ENCODE data around the gene PKHD1.

Gene PKHD1

GRCh38 chr6:51568771-51569170 is 518.6 kb downstream of the PKHD1 start:
- ATAC-seq = no peak

GRCh38 chr6:51565472-51565871 is 521.9 kb downstream of the PKHD1 start:
- Mint-ChIP-seq H3K36me3 (ENCODE audit: low read depth) (no peaks in the 10 kb centered on the region), H3K27ac (no peak overlapping the region), H3K9me3 (no peaks in the 10 kb centered on the region), H3K4me3 (no peak overlapping the region), H3K4me1 (no peaks in the 10 kb centered on the region), H3K27me3 (no peaks in the 10 kb centered on the region)
- ATAC-seq (no peak), DNase-seq (no peak)

More at GRCh38 chr6:51568771-51569170, 518.6 kb downstream of the PKHD1 start:
- H3K27me3 Mint-ChIP-seq = no peaks in the 10 kb centered on the region
- no peaks in the 10 kb centered on the region for H3K4me1 Mint-ChIP-seq
- H3K36me3 Mint-ChIP-seq (ENCODE audit: low read depth) = no peaks in the 10 kb centered on the region
- no peak overlapping the region for H3K4me3 Mint-ChIP-seq
- no peak overlapping the region for H3K27ac Mint-ChIP-seq
- H3K9me3 Mint-ChIP-seq = no peaks in the 10 kb centered on the region
- no peak for DNase-seq

Data from activated naive CD8-positive, alpha-beta T cell treated with anti-CD3 and anti-CD28 coated beads, Interleukin-2, amount 50 U/mL, for 24 hours (primary cell).